HepG2 (cell line): Measurements from ENCODE around the gene ZC3H7B. TPM values are rescaled to one million over a fixed set of nuclear protein-coding genes. Genes with fewer than 3 reads are reported as not detected.
A peak's percentile ranks its signal among the peaks of the same experiment; 100 is the strongest.
"Not testable (repeated sequence)": the region's sequence is repeated elsewhere in the genome, so short reads cannot be mapped to it uniquely, and the experiment has no call there.

Experiments used
- ATAC-seq: fragments of 200-7000 bp; cut with Tn5 transposase; 3 replicates; pipeline ENCODE4 v1.9.1; 2020; ENCODE audit warnings: mild to moderate bottlenecking, moderate library complexity
- BruUV-seq: library from RNA; stranded (reverse); fragments of 400-500 nt; replicated peaks from 2 replicates; lab custom pipeline; 2021; lab: Mats Ljungman, UMichigan
- CTCF ChIA-PET: fragments of 300-600 bp; formaldehyde crosslinking; extraction: SDS; loops from one replicate; lab custom pipeline; 2021; ENCODE audit warnings: low total read pairs, inconsistent platforms, low intra/inter-chr PET ratio; lab: Yijun Ruan, JAX
- POLR2A ChIA-PET: fragments of 350-600 bp; sonication (Branson Sonifier 250); formaldehyde crosslinking; loops from one replicate; lab custom pipeline; 2020; ENCODE audit warnings: antibody characterized with exemption, inconsistent platforms; lab: Yijun Ruan, JAX
- DNase-seq: peaks from one replicate; pipeline ENCODE4 v3.0.0-alpha.2; 2015; ENCODE audit warnings: low spot score
- FAIRE-seq: peaks from 3 replicates; lab custom pipeline; 2011; peaks lifted over from hg19 to GRCh38; lab: Jason Lieb, UNC
- H2AFZ ChIP-seq: one replicate; pipeline ENCODE4 v1.6.1; 2011; ENCODE audit warnings: low read length, inconsistent platforms
- H3K27ac ChIP-seq: fragments of 300-600 bp; 3 replicates; pipeline ENCODE4 v1.8.0; 2011; ENCODE audit warnings: mixed run types, mild to moderate bottlenecking, mixed read lengths, low read length, inconsistent platforms; ENCODE audit not compliant: insufficient read depth; ENCODE audit errors: extremely low read length
- H3K27me3 ChIP-seq, 2 experiments: fragments of 200-600 bp in 1 of 2; 2 replicates in 1 of 2; 3 replicates in 1 of 2; pipeline versions ENCODE4 v1.6.0 to v1.8.0; 2011; ENCODE audit warnings: low read length in 2 of 2, mild to moderate bottlenecking in 2 of 2, moderate library complexity in 2 of 2, inconsistent platforms in 1 of 2; ENCODE audit not compliant: insufficient read depth in 2 of 2, control insufficient read depth in 1 of 2
- H3K36me3 ChIP-seq, 2 experiments: fragments of 200-600 bp in 1 of 2; replicated peaks in 1 of 2; 2 replicates in 1 of 2; 3 replicates in 1 of 2; pipeline versions ENCODE4 v1.5.1 to v1.8.0; 2011; ENCODE audit warnings: low read length in 2 of 2, inconsistent platforms in 1 of 2; ENCODE audit not compliant: insufficient read depth in 2 of 2, control insufficient read depth in 1 of 2
- H3K4me1 ChIP-seq: 2 replicates; pipeline ENCODE4 v1.5.1; 2012; ENCODE audit warnings: low read length, inconsistent platforms; ENCODE audit not compliant: insufficient read depth
- H3K4me2 ChIP-seq: 2 replicates; pipeline ENCODE4 v1.6.0; 2011; ENCODE audit warnings: low read depth, low read length, inconsistent platforms
- H3K4me3 ChIP-seq, 3 experiments: fragments of 200-600 bp in 1 of 3; sonication (generic), shearing (Covaris generic) in 1 of 3; replicated peaks in 1 of 3; 2 replicates each; pipeline ENCODE4 v1.5.1; 2011 to 2016; ENCODE audit warnings: low read length in 3 of 3, inconsistent platforms in 2 of 3, low read depth in 2 of 3, mild to moderate bottlenecking in 2 of 3, control low read depth in 1 of 3, mixed read lengths in 1 of 3; ENCODE audit not compliant: insufficient read depth in 1 of 3
- H3K79me2 ChIP-seq: one replicate; pipeline ENCODE4 v1.6.1; 2011; ENCODE audit warnings: low read length, inconsistent platforms; ENCODE audit not compliant: insufficient read depth
- H3K9ac ChIP-seq: 2 replicates; pipeline ENCODE4 v1.6.0; 2011; ENCODE audit warnings: mild to moderate bottlenecking, low read depth, low read length, inconsistent platforms; ENCODE audit not compliant: insufficient read depth
- H3K9me3 ChIP-seq: 2 replicates; pipeline ENCODE4 v1.5.1; 2012; ENCODE audit warnings: mild to moderate bottlenecking, low read length
- H4K20me1 ChIP-seq: 2 replicates; pipeline ENCODE4 v1.6.0; 2011; ENCODE audit warnings: inconsistent platforms, mild to moderate bottlenecking, low read length, moderate library complexity; ENCODE audit not compliant: insufficient read depth
- AGO2 ChIP-seq: fragments of 200-400 bp; formaldehyde crosslinking; optimal IDR thresholded peaks from 2 replicates; pipeline ENCODE3; 2017; ENCODE audit warnings: mild to moderate bottlenecking, low read depth, low read length, moderate library complexity
- E2F5 ChIP-seq: sonication (generic); formaldehyde crosslinking; conservative IDR thresholded peaks from 2 replicates; pipeline ENCODE4 v1.4.0; 2020; ENCODE audit warnings: missing genetic modification reagents
- EED ChIP-seq: sonication (generic); formaldehyde crosslinking; IDR thresholded peaks from 2 replicates; pipeline ENCODE4 v1.5.0; 2020; ENCODE audit warnings: mild to moderate bottlenecking, missing genetic modification reagents
- LRRFIP1 ChIP-seq: sonication (generic); formaldehyde crosslinking; conservative IDR thresholded peaks from 2 replicates; pipeline ENCODE4 v1.4.0; 2020; ENCODE audit warnings: missing genetic modification reagents
- XRCC5 ChIP-seq: fragments of 200-400 bp; formaldehyde crosslinking; optimal IDR thresholded peaks from 2 replicates; pipeline ENCODE3; 2017; ENCODE audit warnings: mild to moderate bottlenecking, low read length
- WGBS: methylation state at CpG from one replicate; pipeline ENCODE4 v1.1.6; 2017; ENCODE audit warnings: low lambda C conversion rate; 5-methylcytosine and 5-hydroxymethylcytosine counted together
- in situ Hi-C: cut with HindIII; loops from 2 replicates; pipeline ENCODE4 v1.10.0; 2017; ENCODE audit warnings: low pct_unique_long_range_greater_than_20kb; ENCODE audit not compliant: extremely low pct_ligation_motif_present
- intact Hi-C: fragments of 100-400 bp; cut with micrococcal nuclease; formaldehyde crosslinking; loops from one replicate; pipeline ENCODE4 v1.10.0; 2022; ENCODE audit not compliant: unreplicated experiment
- polyA plus RNA-seq, 8 experiments: library from polyadenylated mRNA; depleted of rRNA in 3 of 8; stranded (reverse) in 7 of 8; unstranded in 1 of 8; fragments of >200 nt; fragmentation: Illumina TruSeq in 4 of 8; extraction: Trizol in 4 of 8; gene quantifications; 2 replicates each; pipeline versions ENCODE4 v1.2.1 to v1.2.3, GENCODE V29; 2011 to 2016; ENCODE audit warnings: low read depth in 4 of 8, missing spikeins in 1 of 8, mixed read lengths in 1 of 8; ENCODE audit not compliant: insufficient read depth in 1 of 8
- total RNA-seq, 5 experiments: library from RNA; depleted of rRNA; stranded (reverse); fragments of >200 nt; fragmentation: Illumina TruSeq; extraction: Trizol; gene quantifications; 2 replicates each; pipeline ENCODE4 v1.2.3, GENCODE V29; 2016; ENCODE audit warnings: low read depth in 1 of 5

ZC3H7B gene
- total and polyA plus RNA-seq, 2 of the 13 experiments (the other 11 are each of a cell fraction or from before 2014, with no cell fraction given), result 26.4 to 37.2 TPM

GRCh38 chr22:41257696-41258095, 43.6 kb upstream of the ZC3H7B start:
- POLR2A ChIA-PET, result no interaction called here
- Histone ChIP-seq H3K9me3 (no peaks in the 10 kb centered on the region), H3K4me2 (no peak overlapping the region), H3K4me1 (no peaks in the 10 kb centered on the region), H3K4me3 (no peak overlapping the region), H3K27ac (no peak overlapping the region), H3K27me3 (no peaks in the 10 kb centered on the region), H2AFZ (no peak overlapping the region), H3K36me3 (peaks cover 42 to 85% of the 10 kb centered on the region in 2 experiments), H4K20me1 (no peaks in the 10 kb centered on the region)
- no peak for FAIRE-seq
- ATAC-seq, result no peak
- in situ Hi-C loops (no loop called here), intact Hi-C loops (no loop called here)
- BruUV-seq, result no TSS peak
- 98% methylated on average over 4 of the region's 11 CpGs for WGBS
- CTCF ChIA-PET, result no interaction called here
- TF ChIP-seq EED (no peak), E2F5 (no peak), XRCC5 (no peak), AGO2 (peak; percentile 50), LRRFIP1 (CRISPR knock-in tag) (no peak)
- TF ChIP-seq, all 625 proteins: peak for 1
- no peak overlapping the region for H3K9ac ChIP-seq
- DNase-seq, result no peak
- H3K79me2 ChIP-seq, result no peaks in the 10 kb centered on the region

- H3K4me3 ChIP-seq, H3K9ac ChIP-seq, H3K4me1 ChIP-seq, H3K9me3 ChIP-seq, H3K4me2 ChIP-seq, DNase-seq, ATAC-seq, in situ Hi-C loops, H4K20me1 ChIP-seq, POLR2A ChIA-PET, CTCF ChIA-PET, H2AFZ ChIP-seq, BruUV-seq, H3K79me2 ChIP-seq, H3K27ac ChIP-seq, intact Hi-C loops, H3K27me3 ChIP-seq, FAIRE-seq: not testable (repeated sequence)
- WGBS, result 93% methylated on average over 4 of the region's 4 CpGs
- H3K36me3 ChIP-seq, result peaks cover 49 to 86% of the 10 kb centered on the region in 2 experiments
Measured at GRCh38 chr22:41259756-41260155, 41.6 kb upstream of the ZC3H7B start.
